K562 (cell line): ENCODE measurements around the gene NR3C1. TPM values are rescaled to one million over a fixed set of nuclear protein-coding genes. Genes with fewer than 3 reads are reported as not detected.

Experiments
- ARHGAP35 ChIP-seq: fragments of 450-650 bp; IDR thresholded peaks from 2 replicates; pipeline ENCODE4 v1.6.1; 2018; ENCODE audit not compliant: partially characterized antibody
- DNMT1 ChIP-seq: fragments of 450-650 bp; IDR thresholded peaks from 2 replicates; pipeline ENCODE4 v1.6.1; 2016; ENCODE audit warnings: antibody characterized with exemption, mild to moderate bottlenecking
- HDGF ChIP-seq: fragments of 450-650 bp; IDR thresholded peaks from 2 replicates; pipeline ENCODE4 v1.6.1; 2016
- MED1 ChIP-seq: sonication (generic); formaldehyde crosslinking; IDR thresholded peaks from 2 replicates; pipeline ENCODE4 v1.8.1; 2023; ENCODE audit warnings: missing genetic modification reagents, borderline replicate concordance
- NCOA2 ChIP-seq, 2 experiments: fragments of 450-650 bp; IDR thresholded peaks; 2 replicates each; pipeline ENCODE4 v1.6.1; 2018; ENCODE audit warnings: mild to moderate bottlenecking in 2 of 2, moderate library complexity in 1 of 2; ENCODE audit not compliant: partially characterized antibody in 2 of 2
- NR2F6 ChIP-seq: fragments of 450-650 bp; formaldehyde crosslinking; IDR thresholded peaks from 2 replicates; pipeline ENCODE4 v1.4.0; 2020; ENCODE audit warnings: mild to moderate bottlenecking
- PRPF4 ChIP-seq: fragments of 200-400 bp; formaldehyde crosslinking; IDR thresholded peaks from one replicate; pipeline ENCODE4 v1.6.1; 2017; ENCODE audit warnings: low read length, low read depth, mild to moderate bottlenecking; ENCODE audit not compliant: insufficient read depth, poor library complexity, severe bottlenecking
- SAFB ChIP-seq: fragments of 200-400 bp; formaldehyde crosslinking; IDR thresholded peaks from 2 replicates; pipeline ENCODE4 v1.6.1; 2017; ENCODE audit warnings: low read depth, low read length, borderline replicate concordance
- SPI1 ChIP-seq: IDR thresholded peaks from 2 replicates; pipeline ENCODE4 v1.6.1; 2011; ENCODE audit warnings: low read depth, low read length, control low read depth, borderline replicate concordance
- SREBF1 ChIP-seq: fragments of 150-350 bp; IDR thresholded peaks from 2 replicates; pipeline ENCODE4 v1.6.1; 2014; ENCODE audit warnings: antibody characterized with exemption, low read depth, low read length, borderline replicate concordance
- ZNF197 ChIP-seq: fragments of 200-800 bp; sonication (Bioruptor generic); IDR thresholded peaks from 2 replicates; pipeline ENCODE4 v1.6.1; 2016; ENCODE audit warnings: low read depth, missing genetic modification characterization, missing compliant biosample characterization
- ZNF263 ChIP-seq: sonication (generic); formaldehyde crosslinking; IDR thresholded peaks from 2 replicates; pipeline ENCODE4 v1.8.0; 2022; ENCODE audit warnings: mild to moderate bottlenecking, missing genetic modification reagents, borderline replicate concordance
- ZNF561 ChIP-seq: fragments of 450-650 bp; formaldehyde crosslinking; conservative IDR thresholded peaks from 2 replicates; pipeline ENCODE4 v1.4.0; 2020; ENCODE audit warnings: mild to moderate bottlenecking, moderate library complexity
- polyA plus RNA-seq, 8 experiments: library from polyadenylated mRNA; depleted of rRNA in 4 of 8; stranded (reverse) in 5 of 8; unstranded in 3 of 8; fragments of >200 nt; fragmentation: Nextera tagmentation in 2 of 8; fragmentation: Illumina TruSeq in 1 of 8; extraction: Ambion mirVana in 2 of 8; extraction: Trizol in 1 of 8; gene quantifications; 2 replicates each; pipeline versions ENCODE4 v1.2.1 to v1.2.3, GENCODE V29; 2011 to 2014; ENCODE audit warnings: inconsistent platforms in 1 of 8, missing spikeins in 1 of 8
- total RNA-seq, 7 experiments: library from RNA; depleted of rRNA in 6 of 7; stranded (reverse); fragments of >200 nt in 6 of 7; fragmentation: Illumina TruSeq in 2 of 7; extraction: Trizol in 2 of 7; gene quantifications; 2 replicates each; pipeline versions ENCODE4 v1.2.1 to v1.2.3, GENCODE V29; 2011 to 2021; ENCODE audit warnings: low replicate concordance in 1 of 7
- TF ChIP-seq, protein P1 (sequence below): fragments of 450-650 bp; IDR thresholded peaks from one replicate; pipeline ENCODE4 v1.6.1; 2018; ENCODE audit warnings: mild to moderate bottlenecking, moderate library complexity; ENCODE audit not compliant: partially characterized antibody
- TF ChIP-seq, protein P2 (sequence below): fragments of 450-650 bp; conservative IDR thresholded peaks from 2 replicates; pipeline ENCODE4 v1.6.1; 2016; ENCODE audit warnings: missing genetic modification characterization, low read depth, mild to moderate bottlenecking, missing compliant biosample characterization, moderate library complexity
- TF ChIP-seq, protein P3 (sequence below): fragments of 250-450 bp; sonication (Bioruptor Pico); IDR thresholded peaks from 2 replicates; pipeline ENCODE4 v1.8.0; 2022; ENCODE audit warnings: moderate library complexity, mild to moderate bottlenecking, inconsistent platforms
- TF ChIP-seq, protein P4 (sequence below): sonication (generic); formaldehyde crosslinking; IDR thresholded peaks from 2 replicates; pipeline ENCODE4 v1.8.1; 2023; ENCODE audit warnings: mild to moderate bottlenecking, missing genetic modification reagents
- TF ChIP-seq, protein P5 (sequence below): fragments of 250-450 bp; sonication (Bioruptor Pico); IDR thresholded peaks from 2 replicates; pipeline ENCODE4 v1.4.0; 2020; ENCODE audit warnings: mild to moderate bottlenecking

Gene NR3C1
- total and polyA plus RNA-seq, 9 of the 15 experiments (the other 6 are each of a cell fraction or from before 2014, with no cell fraction given): 8.2 to 36.0 (median 15.0) TPM

DNA sequence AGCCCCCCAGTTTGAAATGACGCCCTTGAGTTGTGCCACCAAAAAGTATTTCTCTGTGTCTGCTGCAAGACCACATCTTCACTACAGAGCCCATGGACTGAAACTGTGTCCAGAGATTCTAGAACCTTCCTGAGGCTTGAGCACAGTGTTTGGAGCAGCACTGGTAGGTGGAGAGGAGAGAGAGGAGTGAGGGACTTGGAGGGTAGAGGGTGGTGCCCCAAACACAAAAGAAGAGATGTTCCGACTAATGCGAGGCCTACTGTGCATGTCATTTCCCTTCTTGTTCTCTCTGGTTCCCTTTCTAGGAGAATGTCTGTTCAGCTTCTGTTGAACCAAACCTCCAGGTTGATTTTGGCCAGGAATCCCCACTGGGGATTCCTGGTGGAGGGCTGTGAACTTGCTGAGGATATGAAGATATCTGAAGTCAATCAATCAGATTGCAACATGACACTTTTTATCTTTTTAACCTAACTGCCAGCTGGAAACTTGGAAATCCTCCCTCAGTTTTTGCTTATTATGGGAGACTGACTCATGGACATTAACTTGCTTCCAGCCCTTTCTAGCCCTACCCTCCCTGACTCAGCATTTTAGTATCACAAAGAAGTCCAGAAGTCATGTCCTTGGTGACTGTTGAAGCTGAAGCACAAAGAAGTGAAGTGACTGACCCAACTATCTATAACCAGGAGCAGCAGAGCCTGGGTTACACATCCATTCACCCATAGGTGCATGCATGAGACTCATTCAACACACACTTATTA lies 154.5 kb downstream of the NR3C1 start (continued):
- no peak for TF ChIP-seq ZNF561
- no peak for TF ChIP-seq DNMT1
- TF ChIP-seq HDGF: no peak
- TF ChIP-seq SREBF1: no peak
- no peak for TF ChIP-seq MED1 (CRISPR knock-in tag)
- TF ChIP-seq, protein P1, sequence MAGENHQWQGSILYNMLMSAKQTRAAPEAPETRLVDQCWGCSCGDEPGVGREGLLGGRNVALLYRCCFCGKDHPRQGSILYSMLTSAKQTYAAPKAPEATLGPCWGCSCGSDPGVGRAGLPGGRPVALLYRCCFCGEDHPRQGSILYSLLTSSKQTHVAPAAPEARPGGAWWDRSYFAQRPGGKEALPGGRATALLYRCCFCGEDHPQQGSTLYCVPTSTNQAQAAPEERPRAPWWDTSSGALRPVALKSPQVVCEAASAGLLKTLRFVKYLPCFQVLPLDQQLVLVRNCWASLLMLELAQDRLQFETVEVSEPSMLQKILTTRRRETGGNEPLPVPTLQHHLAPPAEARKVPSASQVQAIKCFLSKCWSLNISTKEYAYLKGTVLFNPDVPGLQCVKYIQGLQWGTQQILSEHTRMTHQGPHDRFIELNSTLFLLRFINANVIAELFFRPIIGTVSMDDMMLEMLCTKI: no peak
- no peak for TF ChIP-seq ZNF197 (CRISPR knock-in tag)
- TF ChIP-seq, protein P2, sequence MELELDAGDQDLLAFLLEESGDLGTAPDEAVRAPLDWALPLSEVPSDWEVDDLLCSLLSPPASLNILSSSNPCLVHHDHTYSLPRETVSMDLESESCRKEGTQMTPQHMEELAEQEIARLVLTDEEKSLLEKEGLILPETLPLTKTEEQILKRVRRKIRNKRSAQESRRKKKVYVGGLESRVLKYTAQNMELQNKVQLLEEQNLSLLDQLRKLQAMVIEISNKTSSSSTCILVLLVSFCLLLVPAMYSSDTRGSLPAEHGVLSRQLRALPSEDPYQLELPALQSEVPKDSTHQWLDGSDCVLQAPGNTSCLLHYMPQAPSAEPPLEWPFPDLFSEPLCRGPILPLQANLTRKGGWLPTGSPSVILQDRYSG (tag): no peak; the same call in 1 of the 2 replicates
- no peak for TF ChIP-seq SPI1
- TF ChIP-seq, protein P3, sequence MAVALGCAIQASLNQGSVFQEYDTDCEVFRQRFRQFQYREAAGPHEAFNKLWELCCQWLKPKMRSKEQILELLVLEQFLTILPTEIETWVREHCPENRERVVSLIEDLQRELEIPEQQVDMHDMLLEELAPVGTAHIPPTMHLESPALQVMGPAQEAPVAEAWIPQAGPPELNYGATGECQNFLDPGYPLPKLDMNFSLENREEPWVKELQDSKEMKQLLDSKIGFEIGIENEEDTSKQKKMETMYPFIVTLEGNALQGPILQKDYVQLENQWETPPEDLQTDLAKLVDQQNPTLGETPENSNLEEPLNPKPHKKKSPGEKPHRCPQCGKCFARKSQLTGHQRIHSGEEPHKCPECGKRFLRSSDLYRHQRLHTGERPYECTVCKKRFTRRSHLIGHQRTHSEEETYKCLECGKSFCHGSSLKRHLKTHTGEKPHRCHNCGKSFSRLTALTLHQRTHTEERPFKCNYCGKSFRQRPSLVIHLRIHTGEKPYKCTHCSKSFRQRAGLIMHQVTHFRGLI: no peak
- TF ChIP-seq SAFB: no peak
- no peak for TF ChIP-seq PRPF4
- no peak for TF ChIP-seq NR2F6 (CRISPR knock-in tag)
- TF ChIP-seq ARHGAP35: no peak
- TF ChIP-seq, protein P4, sequence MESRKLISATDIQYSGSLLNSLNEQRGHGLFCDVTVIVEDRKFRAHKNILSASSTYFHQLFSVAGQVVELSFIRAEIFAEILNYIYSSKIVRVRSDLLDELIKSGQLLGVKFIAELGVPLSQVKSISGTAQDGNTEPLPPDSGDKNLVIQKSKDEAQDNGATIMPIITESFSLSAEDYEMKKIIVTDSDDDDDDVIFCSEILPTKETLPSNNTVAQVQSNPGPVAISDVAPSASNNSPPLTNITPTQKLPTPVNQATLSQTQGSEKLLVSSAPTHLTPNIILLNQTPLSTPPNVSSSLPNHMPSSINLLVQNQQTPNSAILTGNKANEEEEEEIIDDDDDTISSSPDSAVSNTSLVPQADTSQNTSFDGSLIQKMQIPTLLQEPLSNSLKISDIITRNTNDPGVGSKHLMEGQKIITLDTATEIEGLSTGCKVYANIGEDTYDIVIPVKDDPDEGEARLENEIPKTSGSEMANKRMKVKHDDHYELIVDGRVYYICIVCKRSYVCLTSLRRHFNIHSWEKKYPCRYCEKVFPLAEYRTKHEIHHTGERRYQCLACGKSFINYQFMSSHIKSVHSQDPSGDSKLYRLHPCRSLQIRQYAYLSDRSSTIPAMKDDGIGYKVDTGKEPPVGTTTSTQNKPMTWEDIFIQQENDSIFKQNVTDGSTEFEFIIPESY (CRISPR knock-in tag): no peak
- TF ChIP-seq, protein P5, sequence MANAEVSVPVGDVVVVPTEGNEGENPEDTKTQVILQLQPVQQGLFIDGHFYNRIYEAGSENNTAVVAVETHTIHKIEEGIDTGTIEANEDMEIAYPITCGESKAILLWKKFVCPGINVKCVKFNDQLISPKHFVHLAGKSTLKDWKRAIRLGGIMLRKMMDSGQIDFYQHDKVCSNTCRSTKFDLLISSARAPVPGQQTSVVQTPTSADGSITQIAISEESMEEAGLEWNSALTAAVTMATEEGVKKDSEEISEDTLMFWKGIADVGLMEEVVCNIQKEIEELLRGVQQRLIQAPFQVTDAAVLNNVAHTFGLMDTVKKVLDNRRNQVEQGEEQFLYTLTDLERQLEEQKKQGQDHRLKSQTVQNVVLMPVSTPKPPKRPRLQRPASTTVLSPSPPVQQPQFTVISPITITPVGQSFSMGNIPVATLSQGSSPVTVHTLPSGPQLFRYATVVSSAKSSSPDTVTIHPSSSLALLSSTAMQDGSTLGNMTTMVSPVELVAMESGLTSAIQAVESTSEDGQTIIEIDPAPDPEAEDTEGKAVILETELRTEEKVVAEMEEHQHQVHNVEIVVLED: no peak
- no peak for TF ChIP-seq ZNF263 (CRISPR knock-in tag)
- no peak for TF ChIP-seq NCOA2 (IDR thresholded peaks at IDR 0.05; ENCODE audit: partially characterized antibody in 2 of 2)
